Right renal cortex interstitium (tissue), 3 donors: ENCODE data around the gene AMN. TPM values are rescaled to one million over a fixed set of nuclear protein-coding genes. Genes with fewer than 3 reads are reported as not detected.
"Not testable (repeated sequence)": the region's sequence is repeated elsewhere in the genome, so short reads cannot be mapped to it uniquely, and the experiment has no call there.

Experiments used
- DNase-seq, 3 donors: peaks; one replicate each; pipeline ENCODE4 v3.0.0-alpha.2; 2013; ENCODE audit warnings: low read depth in 3 of 3, low spot score in 2 of 3
- polyA plus RNA-seq, 3 donors: library from polyadenylated mRNA; unstranded; fragments of 120-200 nt; gene quantifications; one replicate each; pipeline ENCODE4 v1.2.1, GENCODE V29; 2013; ENCODE audit not compliant: insufficient read length in 3 of 3

The AMN gene
- polyA plus RNA-seq: 10 to 100 TPM; 15.9 to 22.6 (median 17.7) TPM

- DNase-seq: no peak
Observed at GRCh38 chr14:102922490-102923200, at the start of gene AMN. AMN (plus strand) TSS chr14:102922663; CDS start chr14:102922689, 26 bp downstream.

GRCh38 chr14:102873131-102873530, 49.3 kb upstream of the AMN start:
- DNase-seq: no peak

GRCh38 chr14:102873546-102874061, 48.9 kb upstream of the AMN start:
- DNase-seq: no peak

GRCh38 chr14:102875652-102876051, 46.8 kb upstream of the AMN start:
- no peak for DNase-seq

GRCh38 chr14:102877511-102877910, 45.0 kb upstream of the AMN start:
- not testable (repeated sequence) for DNase-seq

GRCh38 chr14:102878174-102878969, 44.1 kb upstream of the AMN start:
- no peak for DNase-seq

- no peak for DNase-seq
Observed at GRCh38 chr14:102878970-102879460, 43.4 kb upstream of the AMN start.

- DNase-seq: no peak
Observed at GRCh38 chr14:102882226-102882906, 40.1 kb upstream of the AMN start.

- no peak for DNase-seq
Observed at GRCh38 chr14:102883089-102883541, 39.3 kb upstream of the AMN start.

- no peak for DNase-seq
Observed at GRCh38 chr14:102883554-102883953, 38.9 kb upstream of the AMN start.

GRCh38 chr14:102885737-102886447, 36.6 kb upstream of the AMN start:
- no peak for DNase-seq

GRCh38 chr14:102888748-102889147, 33.7 kb upstream of the AMN start:
- no peak for DNase-seq

GRCh38 chr14:102889615-102890014, 32.8 kb upstream of the AMN start:
- DNase-seq: no peak

GRCh38 chr14:102891111-102891510, 31.4 kb upstream of the AMN start:
- no peak for DNase-seq

GRCh38 chr14:102891556-102891955, 30.9 kb upstream of the AMN start:
- DNase-seq: no peak

GRCh38 chr14:102892651-102893050, 29.8 kb upstream of the AMN start:
- no peak for DNase-seq

GRCh38 chr14:102893452-102893851, 29.0 kb upstream of the AMN start:
- peak in 2 of 3 donors; percentile 7 for DNase-seq

GRCh38 chr14:102896735-102897134, 25.7 kb upstream of the AMN start:
- DNase-seq: not testable (repeated sequence)

GRCh38 chr14:102897299-102898027, 25.0 kb upstream of the AMN start:
- no peak for DNase-seq

- DNase-seq: no peak
Observed at GRCh38 chr14:102898298-102898697, 24.2 kb upstream of the AMN start.
